ENCODE data around the gene SLC44A1.

The SLC44A1 gene

DNA sequence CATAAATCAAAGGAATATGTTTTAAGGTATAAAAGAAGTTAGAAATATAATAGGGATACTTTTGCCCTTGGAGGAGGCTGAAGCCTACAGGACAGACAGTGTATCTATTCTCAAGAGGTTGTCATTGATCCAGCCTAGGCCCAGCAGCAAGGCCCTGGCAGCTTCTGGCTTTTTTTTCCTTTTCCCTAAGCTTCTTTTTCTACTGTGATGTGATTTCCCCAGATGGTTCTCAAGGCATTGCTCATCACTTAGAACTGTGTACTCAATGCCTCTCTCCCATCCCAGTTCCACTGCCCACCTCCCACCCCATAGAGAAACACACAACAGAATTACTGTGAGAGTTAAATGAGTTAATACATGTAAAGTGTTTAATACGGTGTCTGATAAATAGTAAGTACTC, 88.6 kb downstream of the SLC44A1 start:
- Histone ChIP-seq H3K4me3 (replicated peaks; ENCODE audit: insufficient read depth, low read length) (no peak overlapping the region), H3K27me3 (ENCODE audit: insufficient read depth, poor library complexity, severe bottlenecking) (no peaks in the 10 kb centered on the region), H3K27ac (replicated peaks) (no peak overlapping the region)
- DNase-seq (ENCODE audit: low read depth in 1 of 2, low spot score in 1 of 2): no peak
- TF ChIP-seq GABPA (IDR thresholded peaks at IDR 0.05; ENCODE audit: low read depth) (no peak), SPI1 (IDR thresholded peaks at IDR 0.05; ENCODE audit: borderline replicate concordance, low read depth) (no peak), POLR2AphosphoS5 (IDR thresholded peaks at IDR 0.05; ENCODE audit: low read depth) (no peak)
- TF ChIP-seq, protein P1, sequence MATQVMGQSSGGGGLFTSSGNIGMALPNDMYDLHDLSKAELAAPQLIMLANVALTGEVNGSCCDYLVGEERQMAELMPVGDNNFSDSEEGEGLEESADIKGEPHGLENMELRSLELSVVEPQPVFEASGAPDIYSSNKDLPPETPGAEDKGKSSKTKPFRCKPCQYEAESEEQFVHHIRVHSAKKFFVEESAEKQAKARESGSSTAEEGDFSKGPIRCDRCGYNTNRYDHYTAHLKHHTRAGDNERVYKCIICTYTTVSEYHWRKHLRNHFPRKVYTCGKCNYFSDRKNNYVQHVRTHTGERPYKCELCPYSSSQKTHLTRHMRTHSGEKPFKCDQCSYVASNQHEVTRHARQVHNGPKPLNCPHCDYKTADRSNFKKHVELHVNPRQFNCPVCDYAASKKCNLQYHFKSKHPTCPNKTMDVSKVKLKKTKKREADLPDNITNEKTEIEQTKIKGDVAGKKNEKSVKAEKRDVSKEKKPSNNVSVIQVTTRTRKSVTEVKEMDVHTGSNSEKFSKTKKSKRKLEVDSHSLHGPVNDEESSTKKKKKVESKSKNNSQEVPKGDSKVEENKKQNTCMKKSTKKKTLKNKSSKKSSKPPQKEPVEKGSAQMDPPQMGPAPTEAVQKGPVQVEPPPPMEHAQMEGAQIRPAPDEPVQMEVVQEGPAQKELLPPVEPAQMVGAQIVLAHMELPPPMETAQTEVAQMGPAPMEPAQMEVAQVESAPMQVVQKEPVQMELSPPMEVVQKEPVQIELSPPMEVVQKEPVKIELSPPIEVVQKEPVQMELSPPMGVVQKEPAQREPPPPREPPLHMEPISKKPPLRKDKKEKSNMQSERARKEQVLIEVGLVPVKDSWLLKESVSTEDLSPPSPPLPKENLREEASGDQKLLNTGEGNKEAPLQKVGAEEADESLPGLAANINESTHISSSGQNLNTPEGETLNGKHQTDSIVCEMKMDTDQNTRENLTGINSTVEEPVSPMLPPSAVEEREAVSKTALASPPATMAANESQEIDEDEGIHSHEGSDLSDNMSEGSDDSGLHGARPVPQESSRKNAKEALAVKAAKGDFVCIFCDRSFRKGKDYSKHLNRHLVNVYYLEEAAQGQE (IDR thresholded peaks at IDR 0.05; ENCODE audit: insufficient replicate concordance, low read depth): no peak
- TF ChIP-seq, protein P2, sequence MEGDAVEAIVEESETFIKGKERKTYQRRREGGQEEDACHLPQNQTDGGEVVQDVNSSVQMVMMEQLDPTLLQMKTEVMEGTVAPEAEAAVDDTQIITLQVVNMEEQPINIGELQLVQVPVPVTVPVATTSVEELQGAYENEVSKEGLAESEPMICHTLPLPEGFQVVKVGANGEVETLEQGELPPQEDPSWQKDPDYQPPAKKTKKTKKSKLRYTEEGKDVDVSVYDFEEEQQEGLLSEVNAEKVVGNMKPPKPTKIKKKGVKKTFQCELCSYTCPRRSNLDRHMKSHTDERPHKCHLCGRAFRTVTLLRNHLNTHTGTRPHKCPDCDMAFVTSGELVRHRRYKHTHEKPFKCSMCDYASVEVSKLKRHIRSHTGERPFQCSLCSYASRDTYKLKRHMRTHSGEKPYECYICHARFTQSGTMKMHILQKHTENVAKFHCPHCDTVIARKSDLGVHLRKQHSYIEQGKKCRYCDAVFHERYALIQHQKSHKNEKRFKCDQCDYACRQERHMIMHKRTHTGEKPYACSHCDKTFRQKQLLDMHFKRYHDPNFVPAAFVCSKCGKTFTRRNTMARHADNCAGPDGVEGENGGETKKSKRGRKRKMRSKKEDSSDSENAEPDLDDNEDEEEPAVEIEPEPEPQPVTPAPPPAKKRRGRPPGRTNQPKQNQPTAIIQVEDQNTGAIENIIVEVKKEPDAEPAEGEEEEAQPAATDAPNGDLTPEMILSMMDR (IDR thresholded peaks at IDR 0.05; ENCODE audit: insufficient read depth, low read length): no peak

DNA sequence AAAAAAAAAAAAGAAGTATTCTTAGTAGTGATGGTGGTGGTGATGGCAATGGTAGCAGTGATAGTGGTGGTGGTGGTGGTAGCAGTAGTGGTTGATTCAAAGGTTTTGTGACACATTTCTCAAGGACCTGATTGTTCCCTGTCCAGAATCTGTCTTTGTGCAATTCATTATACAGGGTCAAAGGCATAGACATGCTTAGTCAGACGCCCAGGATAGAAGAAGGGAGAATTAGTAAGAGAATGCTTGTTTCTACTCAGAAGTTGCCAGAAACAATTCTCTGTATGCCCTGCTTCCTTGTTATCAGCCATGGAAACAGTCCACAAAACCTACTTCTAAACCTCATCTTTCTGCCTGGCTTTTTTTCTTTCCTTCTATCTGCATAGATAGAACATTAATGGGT, 89.4 kb downstream of the SLC44A1 start:
- no peaks in the 10 kb centered on the region for H3K27me3 ChIP-seq (ENCODE audit: insufficient read depth, poor library complexity, severe bottlenecking)

DNA sequence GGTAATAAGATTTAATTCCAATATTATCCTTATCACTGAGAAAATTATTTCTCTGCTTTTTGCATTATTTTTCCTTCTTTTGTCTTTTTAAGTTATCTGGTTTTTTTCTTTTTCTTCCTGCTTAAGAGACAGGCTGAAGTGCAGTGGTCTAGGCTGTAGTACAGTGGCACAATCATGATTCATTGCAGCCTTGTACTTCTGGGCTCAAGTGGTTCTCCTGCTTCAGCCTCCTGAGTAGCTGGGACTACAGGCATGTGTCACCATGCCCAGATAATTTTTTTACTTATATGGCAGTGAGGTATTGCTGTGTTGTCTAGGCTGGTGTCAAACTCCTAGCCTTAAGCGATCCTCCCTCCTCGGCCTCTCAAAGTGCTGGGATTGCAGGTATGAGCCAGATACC, 93.9 kb downstream of the SLC44A1 start:
- no peak for TF ChIP-seq POLR2AphosphoS5 (IDR thresholded peaks at IDR 0.05; ENCODE audit: low read depth)
- no peak for TF ChIP-seq SPI1 (IDR thresholded peaks at IDR 0.05; ENCODE audit: borderline replicate concordance, low read depth)
- TF ChIP-seq GABPA (IDR thresholded peaks at IDR 0.05; ENCODE audit: low read depth): no peak
- H3K4me3 ChIP-seq (replicated peaks; ENCODE audit: insufficient read depth, low read length): no peak overlapping the region
- no peaks in the 10 kb centered on the region for H3K27me3 ChIP-seq (ENCODE audit: insufficient read depth, poor library complexity, severe bottlenecking)
- no peak for DNase-seq (ENCODE audit: low read depth in 1 of 2, low spot score in 1 of 2)
- H3K27ac ChIP-seq (replicated peaks): no peak overlapping the region

More for the DNA sequence above, 89.4 kb downstream of the SLC44A1 start:
- Histone ChIP-seq H3K4me3 (replicated peaks; ENCODE audit: insufficient read depth, low read length) (no peak overlapping the region), H3K27ac (replicated peaks) (no peak overlapping the region)
- TF ChIP-seq, protein P2 (IDR thresholded peaks at IDR 0.05; ENCODE audit: insufficient read depth, low read length): no peak
- TF ChIP-seq GABPA (IDR thresholded peaks at IDR 0.05; ENCODE audit: low read depth) (no peak), SPI1 (IDR thresholded peaks at IDR 0.05; ENCODE audit: borderline replicate concordance, low read depth) (no peak), POLR2AphosphoS5 (IDR thresholded peaks at IDR 0.05; ENCODE audit: low read depth) (no peak)
- TF ChIP-seq, protein P1 (IDR thresholded peaks at IDR 0.05; ENCODE audit: insufficient replicate concordance, low read depth): no peak
- no peak for DNase-seq (ENCODE audit: low read depth in 1 of 2, low spot score in 1 of 2)

GRCh38 chr9:105339849-105340248, 95.4 kb downstream of the SLC44A1 start:
- no peak for DNase-seq (ENCODE audit: low read depth in 1 of 2, low spot score in 1 of 2)
- TF ChIP-seq, protein P1 (IDR thresholded peaks at IDR 0.05; ENCODE audit: insufficient replicate concordance, low read depth): no peak
- TF ChIP-seq SPI1 (IDR thresholded peaks at IDR 0.05; ENCODE audit: borderline replicate concordance, low read depth) (no peak), GABPA (IDR thresholded peaks at IDR 0.05; ENCODE audit: low read depth) (no peak), POLR2AphosphoS5 (IDR thresholded peaks at IDR 0.05; ENCODE audit: low read depth) (no peak)
- TF ChIP-seq, protein P2 (IDR thresholded peaks at IDR 0.05; ENCODE audit: insufficient read depth, low read length): no peak
- Histone ChIP-seq H3K4me3 (replicated peaks; ENCODE audit: insufficient read depth, low read length) (no peak overlapping the region), H3K27ac (replicated peaks) (no peak overlapping the region), H3K27me3 (ENCODE audit: insufficient read depth, poor library complexity, severe bottlenecking) (no peaks in the 10 kb centered on the region)
